OCI-M1 (cell line): Measurements from ENCODE around the gene MYF6.
A peak's percentile ranks its signal among the peaks of the same experiment; 100 is the strongest.

Source experiments
- DNase-seq: peaks from one replicate; lab custom pipeline; 2025; lab: John Stamatoyannopoulos, UW

MYF6 gene

DNA sequence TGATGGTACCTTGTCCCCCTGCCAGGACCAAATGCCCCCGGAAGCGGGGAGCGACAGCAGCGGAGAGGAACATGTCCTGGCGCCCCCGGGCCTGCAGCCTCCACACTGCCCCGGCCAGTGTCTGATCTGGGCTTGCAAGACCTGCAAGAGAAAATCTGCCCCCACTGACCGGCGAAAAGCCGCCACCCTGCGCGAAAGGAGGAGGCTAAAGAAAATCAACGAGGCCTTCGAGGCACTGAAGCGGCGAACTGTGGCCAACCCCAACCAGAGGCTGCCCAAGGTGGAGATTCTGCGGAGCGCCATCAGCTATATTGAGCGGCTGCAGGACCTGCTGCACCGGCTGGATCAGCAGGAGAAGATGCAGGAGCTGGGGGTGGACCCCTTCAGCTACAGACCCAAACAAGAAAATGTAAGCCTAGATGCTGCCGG is 410 bp downstream of the MYF6 start:
- DNase-seq, result no peak

DNA sequence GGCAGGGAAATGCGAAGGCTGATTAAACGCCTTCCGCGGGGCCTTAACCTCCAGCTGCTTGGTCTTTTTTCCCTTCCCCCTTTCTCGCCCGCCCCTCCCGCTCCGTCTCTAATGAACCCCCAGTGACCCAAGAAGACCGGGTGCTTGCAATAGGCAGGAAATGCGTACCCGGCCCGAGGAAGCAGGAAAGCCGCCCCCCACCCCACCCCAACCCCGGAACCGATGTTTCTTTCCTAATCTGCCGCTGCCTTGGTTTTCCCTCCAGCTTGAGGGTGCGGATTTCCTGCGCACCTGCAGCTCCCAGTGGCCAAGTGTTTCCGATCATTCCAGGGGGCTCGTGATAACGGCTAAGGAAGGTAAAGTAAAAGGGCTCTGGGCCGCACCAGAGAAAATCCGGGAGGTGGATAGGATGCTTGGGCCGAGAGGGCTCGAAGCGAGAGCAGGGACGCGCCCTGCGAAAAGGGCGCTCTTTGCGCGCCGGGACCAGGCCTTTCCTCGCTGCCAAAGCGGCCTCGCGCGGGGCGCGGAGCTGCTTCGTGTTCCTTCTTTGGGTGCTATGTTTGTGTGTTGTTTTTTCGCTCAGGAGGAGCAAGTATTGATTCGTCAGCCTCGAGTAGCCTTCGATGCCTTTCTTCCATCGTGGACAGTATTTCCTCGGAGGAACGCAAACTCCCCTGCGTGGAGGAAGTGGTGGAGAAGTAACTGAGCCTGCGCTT is 983 bp downstream of the MYF6 start:
- no peak for DNase-seq

DNA sequence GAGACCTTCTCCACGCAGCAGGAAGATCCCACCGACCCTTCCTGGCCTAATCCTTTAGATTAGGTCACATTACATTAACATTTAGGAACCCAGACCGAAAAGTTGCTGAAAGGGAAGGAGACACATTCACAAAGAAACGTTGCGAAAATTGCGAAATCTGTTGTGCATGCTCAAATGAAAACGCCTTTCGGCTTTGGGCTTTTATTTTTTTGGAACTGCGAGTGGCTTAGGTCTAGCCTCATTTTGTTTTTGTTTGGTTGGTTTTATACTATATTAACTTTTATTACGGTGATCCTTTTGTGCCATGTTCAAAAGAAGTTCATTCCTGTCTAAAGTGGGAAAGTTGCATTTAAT is 1.5 kb downstream of the MYF6 start:
- DNase-seq, result no peak

DNA sequence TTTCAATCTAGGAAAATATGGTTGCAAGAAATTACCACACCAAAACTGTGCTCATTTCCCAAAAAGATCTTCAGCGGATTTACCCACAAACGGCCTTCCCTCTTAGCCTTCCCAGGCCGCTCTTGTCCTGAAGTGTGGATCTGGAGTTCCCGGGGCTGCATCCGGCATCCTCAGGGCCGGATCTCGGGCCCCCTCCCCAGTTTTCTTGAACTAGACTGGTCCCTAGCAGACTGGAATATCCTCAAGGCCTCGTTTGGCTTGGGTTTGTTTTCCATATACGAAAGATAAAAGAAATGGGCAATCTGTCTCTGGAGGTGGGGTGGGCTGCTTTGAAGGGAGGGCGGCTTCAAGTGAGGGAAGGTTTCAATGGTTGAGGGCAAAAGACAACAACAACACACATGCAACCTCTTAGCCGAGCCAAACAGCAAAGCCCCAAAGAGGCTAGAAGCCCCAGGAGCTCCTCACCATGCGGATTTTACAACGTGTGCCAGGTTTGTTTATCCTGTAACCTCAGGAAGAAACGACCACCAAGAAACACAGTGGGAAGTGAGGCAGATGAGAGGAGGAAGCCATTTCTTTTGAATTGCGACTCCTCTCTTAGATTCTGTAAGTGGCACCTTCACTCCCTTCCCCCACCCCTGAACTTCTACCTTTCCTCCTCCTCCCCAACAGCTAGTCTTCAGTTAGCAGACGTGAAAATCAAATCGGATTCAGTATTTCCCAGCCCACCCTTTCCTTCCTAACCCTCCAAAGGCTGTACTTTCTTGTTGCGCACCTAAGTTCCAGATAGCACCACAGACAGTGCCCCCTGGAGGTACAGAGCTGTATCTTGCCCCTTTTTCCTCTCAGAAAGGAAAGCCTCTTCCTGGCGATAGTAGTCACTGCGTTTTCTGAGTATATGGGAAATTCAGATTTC is 2.6 kb downstream of the MYF6 start:
- peak; percentile 67 for DNase-seq

DNA sequence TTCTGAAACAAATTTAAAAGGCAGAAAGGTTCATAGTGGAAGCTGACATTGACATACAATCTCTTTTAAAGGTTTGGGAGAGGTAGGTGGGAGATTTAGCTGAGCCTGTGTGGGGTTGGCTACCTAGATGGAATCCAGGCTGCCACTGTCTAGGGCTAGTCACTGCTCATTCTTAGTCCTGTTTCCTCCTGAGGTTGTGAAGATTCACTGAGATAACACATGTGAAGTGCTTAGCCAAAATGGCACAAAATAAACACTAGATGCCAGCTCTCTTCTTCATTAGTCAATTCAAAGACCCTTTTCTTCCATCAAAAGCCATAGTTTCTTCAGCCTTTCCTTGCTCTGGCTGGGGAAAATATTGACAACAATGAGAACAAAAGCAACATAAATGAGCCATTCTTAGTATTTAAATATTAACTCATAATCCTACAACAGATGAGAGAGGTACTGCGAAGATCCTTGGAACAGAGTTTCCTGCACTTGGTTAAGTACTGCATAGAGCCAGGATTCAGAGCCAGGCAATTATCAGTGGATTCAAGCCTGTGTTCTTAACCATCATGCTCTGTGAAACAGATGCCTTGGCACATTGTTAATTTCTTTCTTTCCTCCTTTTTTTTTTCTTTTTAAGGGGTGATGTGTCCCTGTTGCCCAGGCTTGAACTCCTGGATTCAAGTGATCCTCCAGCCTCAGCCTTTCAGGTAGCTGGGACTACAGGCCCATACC is 3.5 kb downstream of the MYF6 start:
- DNase-seq, result no peak

DNA sequence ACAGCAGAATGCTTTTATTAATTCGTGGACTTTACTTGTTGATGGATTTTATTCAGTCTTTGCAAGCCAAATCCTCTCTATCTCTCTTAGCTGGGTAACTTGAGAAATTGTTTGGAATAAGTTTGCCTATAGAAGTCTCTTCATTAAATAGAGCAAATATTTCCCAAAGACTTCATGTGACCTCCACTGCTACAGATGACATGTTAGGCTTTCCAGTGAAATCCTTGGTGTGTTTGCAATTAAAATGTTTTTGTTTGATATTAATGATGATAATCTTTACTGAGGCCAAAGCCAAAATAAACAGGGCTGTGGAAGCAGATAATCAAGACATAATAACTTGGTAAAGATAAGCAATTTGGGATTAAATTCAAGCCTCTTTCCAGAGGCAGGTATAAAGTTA is 4.4 kb downstream of the MYF6 start:
- no peak for DNase-seq

DNA sequence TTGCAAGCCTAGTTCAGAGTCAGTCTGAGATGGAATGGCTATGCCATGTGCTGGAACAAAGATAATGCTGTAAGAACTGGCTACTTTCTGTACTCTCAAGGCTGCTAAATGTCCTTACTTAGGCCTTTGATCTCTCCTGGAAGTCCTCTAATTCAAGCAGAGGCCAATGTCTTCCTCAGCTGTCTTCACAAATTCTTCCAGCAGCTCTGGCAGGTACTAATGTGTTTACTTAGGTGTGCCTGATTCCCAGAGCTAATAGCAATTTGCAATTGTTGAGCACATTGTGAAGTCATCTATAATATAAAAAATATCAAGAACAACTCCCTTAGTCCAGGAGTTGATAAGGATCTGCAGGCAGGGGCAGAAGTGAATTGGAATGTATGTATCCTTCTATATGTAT is 5.4 kb downstream of the MYF6 start:
- DNase-seq, result no peak

DNA sequence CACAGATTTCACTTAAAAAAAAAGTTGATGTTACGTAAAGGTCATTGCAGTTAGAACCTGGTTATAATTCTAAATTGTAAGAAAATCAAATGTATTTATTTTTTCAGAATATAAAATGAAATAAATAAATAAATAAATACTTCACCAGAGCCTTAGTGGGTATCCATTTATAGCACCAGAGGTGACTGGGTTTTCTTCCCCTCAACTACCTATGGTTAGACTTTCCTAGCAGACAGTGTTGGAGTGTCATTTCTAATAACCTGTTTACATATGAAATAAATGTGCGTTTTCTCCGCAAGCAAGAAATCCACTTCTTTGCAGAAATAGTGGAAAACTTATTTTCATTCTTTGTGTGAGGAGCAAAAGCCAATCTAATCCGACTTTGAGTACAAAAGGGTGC is 6.0 kb downstream of the MYF6 start:
- no peak for DNase-seq

DNA sequence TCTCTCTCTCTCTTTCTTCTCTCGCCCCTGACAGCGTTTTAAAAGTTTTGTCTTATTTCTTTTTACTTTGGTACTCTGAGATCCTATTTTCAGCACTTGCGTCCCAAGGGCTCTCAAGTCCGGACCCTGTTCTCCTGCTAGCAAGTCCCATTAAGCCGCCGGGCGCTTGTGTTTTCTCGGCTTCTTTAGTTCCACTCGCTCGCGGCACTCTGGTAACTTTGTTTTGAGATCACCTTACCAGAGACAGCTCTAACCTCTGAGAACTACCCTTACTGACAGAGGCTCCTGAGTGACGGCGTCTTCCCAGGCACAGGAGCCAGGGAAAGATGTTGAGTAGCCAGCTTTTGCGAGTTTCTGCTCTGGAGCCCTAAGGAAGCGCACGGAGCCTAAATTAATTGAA is 6.6 kb downstream of the MYF6 start:
- DNase-seq, result peak; percentile 22

DNA sequence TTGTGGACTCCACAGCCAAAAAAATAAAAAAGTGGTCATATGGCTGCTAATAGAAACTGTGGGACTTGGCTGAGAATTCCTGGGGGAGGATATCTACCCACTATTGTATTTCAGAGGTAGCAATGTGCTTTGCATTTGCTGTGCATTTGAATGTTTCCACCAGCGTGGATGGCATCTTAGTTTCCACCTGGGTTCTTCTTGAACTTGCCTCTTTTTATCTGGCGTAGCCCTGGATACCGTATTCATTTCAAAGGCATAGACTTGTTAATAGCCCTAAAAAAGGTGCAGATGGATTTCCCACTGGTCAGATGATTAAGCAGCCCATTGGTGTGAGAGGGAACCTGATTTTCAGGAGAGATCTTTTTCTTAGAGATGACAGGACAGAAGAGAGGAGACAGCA is 7.4 kb downstream of the MYF6 start:
- DNase-seq, result no peak

DNA sequence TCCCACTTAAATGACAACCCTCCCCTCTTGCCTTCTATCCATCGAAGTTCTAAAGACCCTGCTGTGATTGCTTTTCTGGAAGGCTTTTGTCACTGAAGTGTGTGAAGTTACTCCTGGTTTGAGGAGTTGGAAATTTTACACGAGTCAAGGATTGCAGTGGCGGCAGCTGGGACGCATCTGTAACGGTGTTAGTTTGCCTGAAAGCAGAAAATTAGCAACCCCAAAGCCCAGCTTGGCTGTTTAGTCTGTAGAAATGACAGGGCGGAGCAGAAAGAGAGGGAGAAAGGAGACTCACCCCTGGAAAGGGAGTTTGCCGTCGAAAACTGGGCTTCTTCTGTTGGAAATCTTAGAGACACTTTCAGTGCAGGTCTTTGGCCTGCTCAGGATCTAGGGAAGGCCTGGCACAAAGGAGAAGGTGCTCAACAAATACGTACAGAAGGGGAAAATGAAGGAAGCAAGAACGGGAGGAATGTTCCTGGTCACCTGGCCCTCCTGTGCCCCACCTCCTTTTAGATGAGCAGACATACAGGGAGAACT is 8.3 kb downstream of the MYF6 start:
- DNase-seq, result no peak

DNA sequence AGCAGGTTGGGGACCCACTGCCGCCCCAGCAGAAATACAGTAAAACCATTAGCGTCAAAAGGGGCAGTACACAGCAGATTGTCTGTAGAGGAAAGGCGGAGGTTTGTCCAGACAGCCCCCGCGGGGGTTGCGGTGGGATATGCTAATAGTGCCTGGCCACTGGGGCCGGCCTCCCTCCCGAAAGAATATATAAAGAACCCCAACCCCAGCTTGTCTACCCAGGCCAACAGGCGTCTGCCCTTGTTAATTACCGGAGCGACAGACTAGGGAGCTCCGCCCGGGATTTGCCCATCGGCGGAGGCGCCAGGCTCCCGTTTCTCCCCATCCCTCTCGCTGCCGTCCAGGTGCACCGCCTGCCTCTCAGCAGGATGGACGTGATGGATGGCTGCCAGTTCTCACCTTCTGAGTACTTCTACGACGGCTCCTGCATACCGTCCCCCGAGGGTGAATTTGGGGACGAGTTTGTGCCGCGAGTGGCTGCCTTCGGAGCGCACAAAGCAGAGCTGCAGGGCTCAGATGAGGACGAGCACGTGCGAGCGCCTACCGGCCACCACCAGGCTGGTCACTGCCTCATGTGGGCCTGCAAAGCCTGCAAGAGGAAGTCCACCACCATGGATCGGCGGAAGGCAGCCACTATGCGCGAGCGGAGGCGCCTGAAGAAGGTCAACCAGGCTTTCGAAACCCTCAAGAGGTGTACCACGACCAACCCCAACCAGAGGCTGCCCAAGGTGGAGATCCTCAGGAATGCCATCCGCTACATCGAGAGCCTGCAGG is 9.4 kb downstream of the MYF6 start, which contains the start of gene MYF5:
Gene MYF5, plus strand, starts transcription at position 217 of the 774 bp plus-strand sequence. Its CDS starts 152 bp downstream, at position 369.
- DNase-seq, result no peak

DNA sequence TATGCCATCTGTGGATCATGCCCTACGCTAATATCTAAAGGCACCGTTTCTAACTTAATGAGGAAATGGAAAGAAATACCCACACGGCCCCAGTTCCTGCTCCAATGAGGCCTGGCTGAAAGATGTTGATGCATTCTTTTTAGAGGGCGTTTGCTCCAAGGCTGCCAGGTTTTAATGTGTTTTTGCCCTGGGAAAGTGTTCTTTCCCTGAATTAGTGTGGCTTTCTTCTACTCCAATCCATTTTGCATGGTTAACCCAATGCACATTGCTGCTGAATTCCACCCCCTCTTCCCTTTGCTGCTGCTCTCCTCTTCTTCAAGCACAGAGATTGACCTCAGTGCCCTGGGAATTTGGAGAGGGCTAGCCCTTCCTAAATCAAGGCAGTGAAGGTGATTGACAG is 10.4 kb downstream of the MYF6 start:
- no peak for DNase-seq

DNA sequence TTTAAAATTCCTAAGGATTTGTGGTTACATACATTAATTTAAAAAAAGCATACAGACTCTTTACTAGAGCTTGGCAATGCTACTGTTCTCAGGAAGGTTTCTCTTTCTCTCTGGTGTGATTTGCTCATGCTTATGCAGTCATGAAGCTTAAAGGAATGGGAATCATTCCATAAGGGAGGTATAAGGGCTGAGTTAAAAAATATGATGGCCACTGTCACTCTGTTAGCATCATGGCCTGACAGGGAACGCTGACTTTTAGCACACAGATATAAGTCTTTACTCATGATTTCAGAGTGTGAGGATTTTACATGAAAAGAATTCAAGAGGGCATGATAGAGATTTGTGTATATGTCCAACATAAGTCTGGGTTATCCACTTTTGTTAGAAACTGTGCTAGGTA is 13.1 kb downstream of the MYF6 start:
- no peak for DNase-seq

DNA sequence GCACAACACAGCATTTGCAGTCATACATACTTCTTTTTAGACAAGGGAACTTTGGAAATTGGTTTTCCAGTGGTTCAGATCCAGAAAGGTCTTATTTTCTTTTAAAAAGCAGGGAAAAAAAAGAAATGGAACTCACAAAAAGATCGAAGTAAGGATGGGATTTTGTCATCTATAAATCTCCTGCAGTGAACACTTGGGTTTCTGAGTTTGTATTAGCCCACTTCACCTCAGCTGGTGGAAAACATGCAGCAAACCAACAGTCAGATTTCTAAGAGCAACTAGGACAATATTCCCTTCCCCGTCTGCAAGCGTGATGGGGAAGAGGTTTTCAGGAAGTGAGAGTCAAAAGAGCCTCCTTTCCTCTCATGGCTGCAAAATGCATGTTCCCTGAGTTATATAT is 13.9 kb downstream of the MYF6 start:
- no peak for DNase-seq

DNA sequence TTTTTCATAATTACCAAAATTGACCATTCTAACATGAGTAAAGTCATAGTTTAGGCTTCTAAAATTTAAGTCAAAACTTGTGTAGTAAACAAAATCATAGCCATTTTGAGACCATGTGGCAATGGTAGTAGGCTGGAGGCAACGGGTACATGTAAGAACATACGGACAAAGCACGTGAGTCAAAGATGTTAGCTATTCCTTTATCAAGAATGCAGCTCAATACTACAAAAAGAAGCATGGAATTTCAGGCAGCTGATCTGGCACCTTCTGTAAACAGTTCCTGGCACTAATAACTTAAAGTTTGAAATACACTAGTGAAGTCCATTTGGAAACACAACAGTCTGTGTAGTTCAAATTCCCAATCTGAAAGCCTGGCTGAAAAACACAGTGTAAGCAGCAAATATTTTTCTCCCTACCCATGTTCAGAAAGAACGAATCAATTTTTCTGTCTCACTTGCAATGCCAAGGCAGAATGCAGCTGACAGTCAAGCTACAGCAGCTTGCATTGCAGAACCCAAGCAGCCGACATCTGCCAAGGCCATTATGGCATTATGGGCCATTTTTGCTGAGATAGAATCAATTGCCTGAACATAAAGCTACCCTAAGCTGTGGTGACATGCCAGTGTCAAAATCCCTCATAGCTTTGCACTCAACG is 38.5 kb downstream of the MYF6 start:
- no peak for DNase-seq

DNA sequence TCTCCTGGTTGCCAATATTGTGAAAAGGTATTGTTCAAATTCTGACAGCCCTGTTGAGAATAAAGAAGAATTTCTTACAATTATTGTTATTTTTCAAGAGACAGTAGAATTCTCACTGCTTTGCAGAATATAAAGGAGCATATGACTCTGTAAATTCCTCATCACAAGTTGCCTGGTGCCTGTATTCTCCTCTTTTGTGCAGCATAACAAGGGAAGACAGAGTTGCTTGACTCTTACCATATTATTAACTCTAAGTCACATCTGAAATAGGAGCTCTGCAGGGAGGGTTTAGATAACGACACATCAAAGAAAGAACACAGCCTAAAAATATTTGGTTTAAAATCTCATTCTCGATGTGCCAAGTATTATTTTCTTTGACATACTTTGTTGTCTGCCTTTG is 40.4 kb downstream of the MYF6 start:
- DNase-seq, result no peak

DNA sequence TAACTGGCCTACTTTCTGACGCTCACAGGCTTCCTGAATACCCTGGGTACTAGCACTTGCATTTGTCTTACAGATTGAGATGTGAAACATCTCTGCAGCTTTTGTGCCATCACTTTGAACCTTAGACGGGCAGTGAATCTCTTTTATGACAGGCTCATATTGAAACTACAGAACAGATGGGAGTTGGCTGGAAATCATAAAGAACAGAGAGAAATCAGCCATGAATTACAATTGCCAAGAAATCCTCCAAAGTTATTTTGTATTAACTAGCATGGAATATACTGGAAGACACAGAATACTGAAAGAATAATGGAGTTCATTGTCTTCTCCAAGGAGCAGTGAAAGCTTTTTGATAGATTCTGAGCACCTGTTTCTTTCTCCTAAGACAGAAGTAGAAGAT is 42.0 kb downstream of the MYF6 start:
- DNase-seq, result no peak

DNA sequence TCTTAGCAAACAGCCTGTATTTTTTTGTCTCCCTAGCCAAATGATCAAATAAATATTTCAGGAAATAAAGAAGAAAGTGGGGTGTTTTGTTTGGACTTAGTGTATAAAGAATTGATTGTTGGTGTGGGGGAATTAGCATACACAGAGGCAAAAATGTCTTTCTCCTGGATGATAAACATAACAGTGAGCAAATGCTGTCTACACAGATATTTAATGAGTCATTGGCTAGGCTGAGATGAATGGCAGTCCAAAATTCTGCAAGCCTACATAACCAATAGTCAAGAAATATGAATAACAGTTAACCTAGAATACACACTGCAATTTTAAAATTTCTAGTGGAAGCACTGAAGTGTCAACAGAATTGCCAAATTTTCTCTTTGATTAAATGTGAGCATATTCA is 45.0 kb downstream of the MYF6 start:
- no peak for DNase-seq

DNA sequence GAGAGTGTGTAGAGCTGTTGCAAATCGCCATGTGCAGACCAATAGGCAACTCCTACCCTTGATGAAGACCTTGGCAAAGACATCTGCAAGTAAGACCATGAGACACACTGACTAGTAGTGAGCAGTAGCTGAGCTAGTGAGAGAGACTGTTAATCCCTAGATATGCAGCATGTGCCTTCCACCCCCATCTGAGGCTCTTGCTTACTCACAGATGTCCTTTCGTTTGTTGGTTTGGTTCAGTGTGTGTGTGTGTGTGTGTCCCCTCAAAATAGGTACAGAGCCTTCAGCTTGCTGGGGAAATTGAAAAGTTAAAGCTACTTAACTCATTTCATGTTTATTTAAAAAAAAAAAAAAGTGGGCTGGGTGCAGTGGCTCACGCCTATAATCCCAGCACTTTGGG is 46.8 kb downstream of the MYF6 start:
- no peak for DNase-seq

DNA sequence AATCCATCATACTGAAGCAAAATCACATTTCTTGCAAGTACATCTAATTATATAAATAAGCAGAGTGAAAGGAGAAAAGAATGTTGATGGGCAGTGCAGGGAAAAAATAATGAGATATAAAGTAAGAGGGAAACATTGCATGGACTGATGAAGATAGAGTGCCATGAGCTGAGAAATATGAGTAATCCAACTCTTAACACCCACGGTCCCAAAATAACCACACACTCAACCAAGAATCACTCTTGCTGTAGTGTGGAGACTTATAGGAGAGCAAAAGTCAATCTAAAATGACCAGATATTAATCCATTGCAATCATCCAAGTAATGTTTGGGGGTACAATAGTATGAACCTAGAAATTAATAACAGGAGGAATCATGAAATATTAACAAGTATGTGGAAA is 49.4 kb downstream of the MYF6 start:
- no peak for DNase-seq
